ENCODE results near the gene MICAL2.

MICAL2 gene

DNA sequence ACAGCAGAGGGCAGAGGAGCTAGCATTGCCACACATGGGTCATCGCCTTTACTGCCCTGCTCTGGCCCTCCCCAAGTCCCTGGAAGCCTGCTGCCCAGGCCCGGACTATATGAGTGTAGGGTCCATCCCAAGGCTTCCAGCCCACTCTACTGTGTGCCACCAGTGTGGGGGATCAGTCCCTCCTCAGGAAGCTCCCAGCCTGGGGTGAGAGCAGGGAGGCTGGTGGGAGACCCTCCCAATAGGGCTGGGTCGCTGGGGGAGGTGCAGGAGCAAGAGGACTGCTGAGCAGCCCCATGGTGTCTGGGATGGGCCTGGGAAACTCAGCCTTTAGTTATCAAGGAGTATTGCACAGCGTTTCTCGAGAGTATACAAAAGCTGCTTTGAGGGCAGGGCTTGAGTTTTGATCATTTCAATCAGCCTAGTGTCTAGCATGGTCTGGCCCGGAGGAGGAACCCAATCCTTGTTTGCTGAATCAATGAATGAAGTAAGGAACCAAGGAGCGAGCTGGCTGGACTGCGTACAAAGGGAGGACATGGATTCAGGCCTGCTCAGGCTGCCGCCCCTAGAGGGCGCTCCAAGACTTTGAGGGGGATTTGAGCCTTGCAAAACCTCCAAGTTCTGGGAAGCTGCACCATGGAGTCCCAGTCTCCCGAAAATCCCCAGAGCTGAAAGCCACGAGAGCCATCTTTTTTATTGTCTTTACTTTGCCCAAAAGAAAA is 178.0 kb downstream of the MICAL2 start:
- H3K9me3 ChIP-seq (ENCODE audit: control insufficient read depth, insufficient read depth, low read depth, low read length) = no peaks in the 10 kb centered on the region
- no peak overlapping the region for H3K27ac ChIP-seq (ENCODE audit: extremely low read depth, low read depth, low read length)
- H3K36me3 ChIP-seq (ENCODE audit: control insufficient read depth in 2 of 2, insufficient read depth in 1 of 2, low read length in 2 of 2) = no peaks in the 10 kb centered on the region
- no peak overlapping the region for H3K4me3 ChIP-seq (ENCODE audit: low read depth, low read length)
- ChIA-PET CTCF (interaction anchor here (0.6 to 14.2 kb wide), 70 partner anchors 9 to 1254 kb away, joined by 3 to 374 read pairs (median 4); partner anchors contain the start of gene PARVA), POLR2A (interaction anchor here (1.2 to 1.5 kb wide), 2 partner anchors 88 to 389 kb away, joined by 4 read pairs; partner anchors contain the start of gene PARVA)
- TF ChIP-seq ZNF488 (tag by site-specific recombination; IDR thresholded peaks at IDR 0.05) = no peak
- no peak for TF ChIP-seq KLF16 (tag by site-specific recombination; IDR thresholded peaks at IDR 0.05)
- no peak for TF ChIP-seq SCRT1 (tag by site-specific recombination; IDR thresholded peaks at IDR 0.05; ENCODE audit: borderline replicate concordance)
- no peak for TF ChIP-seq ZNF549 (tag by site-specific recombination; IDR thresholded peaks at IDR 0.05)
- TF ChIP-seq ZBTB17 (tag by site-specific recombination; IDR thresholded peaks at IDR 0.05) = peak; percentile 76
- TF ChIP-seq KLF9 (tag by site-specific recombination; IDR thresholded peaks at IDR 0.05; ENCODE audit: low read depth) = no peak
- TF ChIP-seq ZFP3 (tag by site-specific recombination; IDR thresholded peaks at IDR 0.05; ENCODE audit: low read depth) = no peak
- peak; percentile 8; the same call in 1 of the 2 replicates for TF ChIP-seq ZNF335 (tag by site-specific recombination; conservative IDR thresholded peaks at IDR 0.05)
- 0 out of 2 replicates have a peak, but pooled peaks have one; percentile 42 for TF ChIP-seq ZNF24 (tag by site-specific recombination; IDR thresholded peaks at IDR 0.05)
- TF ChIP-seq CTCF (tag by site-specific recombination; IDR thresholded peaks at IDR 0.05) = peak; percentile 62; the same call in 1 of the 2 replicates
- peak; percentile 85 for TF ChIP-seq ZNF654 (tag by site-specific recombination; IDR thresholded peaks at IDR 0.05; ENCODE audit: low read depth)
- TF ChIP-seq ZNF404 (tag by site-specific recombination; IDR thresholded peaks at IDR 0.05) = no peak
- TF ChIP-seq ZNF473 (tag by site-specific recombination; IDR thresholded peaks at IDR 0.05) = no peak
- peak; percentile 34; the same call in 1 of the 2 replicates for TF ChIP-seq TRIM28 (IDR thresholded peaks at IDR 0.05; ENCODE audit: borderline replicate concordance, low read length)
- H3K4me1 ChIP-seq (ENCODE audit: control insufficient read depth, insufficient read depth, low read length) = no peaks in the 10 kb centered on the region

DNA sequence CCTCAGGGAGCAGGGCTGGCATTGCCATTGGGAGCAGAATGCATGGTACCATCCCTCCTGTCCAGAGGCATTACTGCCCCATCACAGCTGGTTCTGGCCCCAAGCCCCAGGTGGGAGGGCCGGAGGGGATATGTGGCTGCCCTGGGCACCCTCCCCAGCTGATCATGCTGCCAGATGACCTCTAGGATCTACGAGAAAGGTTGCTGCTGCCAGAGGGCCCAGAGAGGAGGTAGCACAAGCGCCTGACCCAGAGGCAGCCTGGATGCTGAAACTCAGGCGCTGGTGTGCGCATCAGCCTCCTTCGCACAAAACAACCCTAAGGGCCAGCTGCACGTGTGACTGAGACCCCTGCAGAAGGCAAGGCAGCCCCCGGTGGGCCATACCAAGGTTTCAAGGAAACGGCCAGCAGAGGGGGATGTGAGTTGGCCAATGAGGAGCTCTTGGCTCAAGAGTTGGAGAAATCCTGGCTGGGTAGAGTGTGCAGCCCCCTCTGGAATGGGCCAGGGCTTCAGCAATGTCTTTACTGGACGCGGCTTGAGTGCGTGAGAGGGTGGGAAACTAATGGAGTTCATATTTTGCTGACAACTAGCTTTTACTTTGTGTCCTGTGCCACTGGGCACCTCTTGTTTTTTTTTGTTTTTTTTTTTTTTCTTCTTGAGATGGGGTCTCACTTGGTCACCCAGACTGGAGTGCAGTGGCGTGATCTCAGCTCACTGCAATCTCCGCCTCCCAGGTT is 178.7 kb downstream of the MICAL2 start:
- TF ChIP-seq ZNF571 (tag by site-specific recombination; IDR thresholded peaks at IDR 0.05) (no peak), MEIS1 (CRISPR knock-in tag; IDR thresholded peaks at IDR 0.05; ENCODE audit: borderline replicate concordance) (no peak), ZNF19 (tag by site-specific recombination; IDR thresholded peaks at IDR 0.05; ENCODE audit: low read depth) (no peak)
- H3K4me1 ChIP-seq (ENCODE audit: control insufficient read depth, insufficient read depth, low read length) = no peaks in the 10 kb centered on the region
- POLR2A ChIA-PET = interaction anchor here (0.6 to 1.5 kb wide), 3 partner anchors 88 to 650 kb away, joined by 4 read pairs; partner anchors contain the start of gene PARVA
- no peak overlapping the region for H3K27ac ChIP-seq (ENCODE audit: extremely low read depth, low read depth, low read length)
- no peak overlapping the region for H3K4me3 ChIP-seq (ENCODE audit: low read depth, low read length)
- CTCF ChIA-PET = interaction anchor here (0.6 to 14.2 kb wide), 66 partner anchors 8 to 1255 kb away, joined by 3 to 374 read pairs (median 4); partner anchors contain the start of gene PARVA
- H3K36me3 ChIP-seq (ENCODE audit: control insufficient read depth in 2 of 2, insufficient read depth in 1 of 2, low read length in 2 of 2) = no peaks in the 10 kb centered on the region
- H3K9me3 ChIP-seq (ENCODE audit: control insufficient read depth, insufficient read depth, low read depth, low read length) = no peaks in the 10 kb centered on the region

All from HEK293 (cell line).